GM18498 (cell line): ENCODE data around the gene KCNMA1.

ENCODE experiments used
- ATAC-seq: cut with Tn5 transposase; IDR thresholded peaks from one replicate; pipeline ENCODE4 v1.9.1; 2021; ENCODE audit warnings: mild to moderate bottlenecking, moderate library complexity; ENCODE audit not compliant: unreplicated experiment

Gene KCNMA1

GRCh38 chr10:77038407-77038806 is 599.2 kb downstream of the KCNMA1 start:
- ATAC-seq = no peak

GRCh38 chr10:77037735-77038403 is 599.7 kb downstream of the KCNMA1 start:
- ATAC-seq = no peak

GRCh38 chr10:77036993-77037734 is 600.4 kb downstream of the KCNMA1 start:
- no peak for ATAC-seq

GRCh38 chr10:77036276-77036675 is 601.3 kb downstream of the KCNMA1 start:
- ATAC-seq = no peak

GRCh38 chr10:77034795-77035194 is 602.8 kb downstream of the KCNMA1 start:
- ATAC-seq = no peak

- ATAC-seq = no peak
Observed at GRCh38 chr10:77034240-77034639, 603.4 kb downstream of the KCNMA1 start.

GRCh38 chr10:77032188-77032570 is 605.4 kb downstream of the KCNMA1 start:
- ATAC-seq = no peak

- no peak for ATAC-seq
Observed at GRCh38 chr10:77031531-77032187, 605.9 kb downstream of the KCNMA1 start.

GRCh38 chr10:77030974-77031373 is 606.6 kb downstream of the KCNMA1 start:
- no peak for ATAC-seq

GRCh38 chr10:77029777-77030717 is 607.6 kb downstream of the KCNMA1 start:
- no peak for ATAC-seq

GRCh38 chr10:77028042-77028441 is 609.6 kb downstream of the KCNMA1 start:
- ATAC-seq = no peak

- ATAC-seq = peak; percentile 95
Observed at GRCh38 chr10:77027576-77027975, 610.0 kb downstream of the KCNMA1 start.

- no peak for ATAC-seq
Observed at GRCh38 chr10:77027141-77027540, 610.5 kb downstream of the KCNMA1 start.

GRCh38 chr10:77026148-77026547 is 611.5 kb downstream of the KCNMA1 start:
- no peak for ATAC-seq

GRCh38 chr10:77024461-77024860 is 613.1 kb downstream of the KCNMA1 start:
- no peak for ATAC-seq

GRCh38 chr10:77023396-77023795 is 614.2 kb downstream of the KCNMA1 start:
- no peak for ATAC-seq

- no peak for ATAC-seq
Observed at GRCh38 chr10:77022671-77023070, 614.9 kb downstream of the KCNMA1 start.

- no peak for ATAC-seq
Observed at GRCh38 chr10:77021966-77022490, 615.6 kb downstream of the KCNMA1 start.

- ATAC-seq = no peak
Observed at GRCh38 chr10:77020426-77021040, 617.1 kb downstream of the KCNMA1 start.

- no peak for ATAC-seq
Observed at GRCh38 chr10:77016855-77017254, 620.8 kb downstream of the KCNMA1 start.
